GM21515 (cell line): Measurements from ENCODE around the gene ISCU.
"Not testable (repeated sequence)": the region's sequence is repeated elsewhere in the genome, so short reads cannot be mapped to it uniquely, and the experiment has no call there.

Experiments
- ATAC-seq: cut with Tn5 transposase; IDR thresholded peaks from one replicate; pipeline ENCODE4 v1.9.1; 2021; ENCODE audit not compliant: unreplicated experiment

ISCU gene

DNA sequence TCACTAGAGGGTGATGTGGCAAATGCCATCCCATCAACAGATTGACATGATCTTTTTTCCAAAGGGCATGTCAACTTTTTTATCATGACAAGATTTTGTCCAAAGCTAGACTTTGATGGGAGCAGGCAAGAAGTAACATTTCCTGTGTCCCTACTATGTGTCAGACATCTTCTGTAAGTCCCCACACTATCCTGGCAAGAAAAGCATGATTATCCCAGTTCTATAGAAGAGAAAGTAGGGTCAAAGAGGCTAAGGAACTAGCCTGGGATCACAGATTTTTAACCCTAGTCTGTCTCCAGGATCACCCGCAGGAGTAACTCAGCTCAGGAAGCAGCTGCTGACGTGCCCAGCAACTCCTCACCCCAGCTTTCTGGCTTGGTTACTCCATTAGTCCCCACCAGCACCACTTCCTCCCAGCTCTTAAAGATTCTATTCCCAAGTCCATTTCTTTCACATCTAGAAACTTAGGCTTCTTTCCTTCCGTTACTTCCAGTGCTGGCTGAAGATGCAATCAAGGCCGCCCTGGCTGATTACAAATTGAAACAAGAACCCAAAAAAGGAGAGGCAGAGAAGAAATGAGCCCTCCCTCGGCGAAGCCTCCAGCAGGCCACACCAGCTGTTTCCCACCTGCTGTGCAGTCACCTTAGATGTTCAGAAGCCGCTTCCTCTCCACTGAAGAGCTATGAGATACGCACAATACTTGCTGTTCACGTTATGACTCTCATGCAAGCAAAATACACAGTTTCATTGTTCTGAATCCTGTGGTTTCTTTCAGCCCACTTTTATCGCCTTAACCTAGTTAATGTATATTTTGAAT, 6.2 kb downstream of the ISCU start:
- ATAC-seq: peak; percentile 68

DNA sequence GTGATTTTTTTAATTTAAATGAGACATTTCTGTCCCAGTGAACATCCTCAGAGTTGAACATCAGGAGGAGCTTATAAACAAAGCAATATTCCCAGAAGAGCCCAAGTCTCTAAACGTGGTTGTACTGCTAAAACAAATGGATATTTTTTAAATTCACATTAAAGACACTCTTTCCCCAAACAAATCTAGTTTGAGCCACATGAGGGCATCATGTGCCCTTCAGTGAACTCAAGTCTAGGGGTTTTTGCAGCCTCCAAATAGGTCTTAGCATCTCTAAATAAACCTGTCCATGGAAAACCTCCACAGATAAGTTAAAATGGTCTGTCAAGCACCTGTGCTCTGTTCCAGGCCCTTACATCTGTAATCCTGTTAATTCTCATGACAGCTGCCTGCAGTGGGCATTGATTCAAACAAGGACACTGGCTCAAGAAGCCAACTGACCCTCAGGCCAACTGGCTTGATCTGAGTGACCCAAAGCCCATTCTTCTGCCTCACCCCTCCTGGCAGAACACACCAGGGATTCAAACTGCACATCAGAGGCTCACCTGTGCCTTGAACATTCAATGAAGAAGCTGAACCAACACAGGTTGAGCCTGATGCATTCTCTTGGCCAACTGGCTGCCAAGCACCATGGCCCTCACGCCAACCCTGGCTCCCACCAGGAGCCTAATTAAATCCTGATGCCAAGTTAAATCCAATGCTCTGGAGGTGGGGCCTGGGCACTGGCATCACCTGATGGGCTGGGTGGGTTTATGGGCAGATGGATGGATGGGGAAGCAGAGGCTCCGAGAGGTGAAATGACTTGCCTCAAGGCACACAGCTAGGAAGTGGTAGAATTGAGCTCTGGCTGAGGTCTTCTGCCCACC, 8.6 kb downstream of the ISCU start:
- ATAC-seq: no peak

DNA sequence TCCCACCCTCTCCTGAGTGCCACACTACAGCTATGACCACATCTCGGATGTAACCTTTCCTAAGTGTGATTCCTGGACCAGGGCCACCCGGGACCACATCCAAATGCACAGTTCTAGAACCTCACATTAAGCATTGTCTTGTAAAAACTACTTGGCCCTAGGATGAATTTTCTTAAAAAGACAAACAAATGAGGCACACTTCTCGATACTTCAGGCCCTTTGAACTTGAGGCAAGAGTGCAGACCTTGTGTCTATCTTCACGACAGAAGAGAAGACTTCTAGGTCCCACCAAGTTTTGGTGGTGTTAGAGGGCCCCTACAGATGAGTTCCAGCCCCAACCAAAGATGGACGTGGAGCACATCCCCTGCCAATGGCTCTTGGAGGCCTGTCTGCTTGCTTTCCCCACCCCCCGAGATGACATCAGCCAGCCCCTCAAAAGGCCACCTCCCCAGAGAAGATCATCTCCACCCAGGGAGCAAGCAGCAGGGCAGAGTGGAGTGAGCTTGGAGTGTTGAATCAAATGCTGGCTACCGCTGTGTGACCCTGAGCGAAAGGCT, 9.3 kb downstream of the ISCU start:
- no peak for ATAC-seq

DNA sequence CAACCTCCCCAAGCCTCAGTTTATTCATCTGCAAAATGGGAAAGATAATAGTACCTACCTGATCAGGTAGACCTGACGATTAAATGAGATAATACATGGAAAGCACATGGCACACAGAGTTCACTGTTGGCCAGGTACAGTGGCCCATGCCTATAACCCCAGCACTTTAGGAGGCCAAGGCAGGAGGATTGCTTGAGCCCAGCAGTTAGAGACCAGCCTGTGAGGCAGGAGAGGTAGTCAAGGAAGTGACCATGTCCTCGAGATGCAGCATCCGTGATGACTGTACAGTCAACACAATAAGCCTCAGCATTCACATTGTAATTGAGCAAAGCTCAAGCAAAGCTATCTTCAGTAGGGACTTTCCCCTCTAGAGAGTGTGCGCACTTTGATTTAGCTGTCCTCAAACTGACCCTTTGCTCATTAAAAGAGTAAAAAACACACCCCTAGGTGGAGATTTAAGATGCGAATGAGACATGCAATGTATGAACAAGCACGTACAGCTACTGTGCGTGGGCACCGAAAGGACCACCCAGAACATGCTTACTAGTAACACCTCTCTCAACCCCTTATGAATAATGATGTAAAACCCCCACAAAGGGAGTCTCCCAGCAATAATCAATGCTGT, 9.9 kb downstream of the ISCU start:
- no peak for ATAC-seq

DNA sequence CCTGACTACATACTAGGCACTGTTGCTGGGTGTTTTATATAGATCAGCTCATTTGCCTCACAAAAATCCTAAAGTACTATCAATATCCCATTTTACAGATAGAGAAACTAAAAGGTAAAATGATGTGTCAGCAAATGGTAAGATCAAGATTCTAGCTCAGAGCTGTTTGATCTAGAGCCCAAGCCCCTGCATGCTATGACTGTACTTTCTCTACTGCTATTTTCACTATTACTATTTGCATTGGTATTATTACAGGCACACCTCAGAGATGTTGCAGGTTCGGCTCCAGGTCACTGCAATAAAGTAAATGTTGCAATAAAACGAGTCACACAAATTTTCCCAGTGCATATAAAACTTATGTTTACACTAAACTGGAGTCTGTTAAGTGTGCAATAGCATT, 10.9 kb downstream of the ISCU start:
- no peak for ATAC-seq

DNA sequence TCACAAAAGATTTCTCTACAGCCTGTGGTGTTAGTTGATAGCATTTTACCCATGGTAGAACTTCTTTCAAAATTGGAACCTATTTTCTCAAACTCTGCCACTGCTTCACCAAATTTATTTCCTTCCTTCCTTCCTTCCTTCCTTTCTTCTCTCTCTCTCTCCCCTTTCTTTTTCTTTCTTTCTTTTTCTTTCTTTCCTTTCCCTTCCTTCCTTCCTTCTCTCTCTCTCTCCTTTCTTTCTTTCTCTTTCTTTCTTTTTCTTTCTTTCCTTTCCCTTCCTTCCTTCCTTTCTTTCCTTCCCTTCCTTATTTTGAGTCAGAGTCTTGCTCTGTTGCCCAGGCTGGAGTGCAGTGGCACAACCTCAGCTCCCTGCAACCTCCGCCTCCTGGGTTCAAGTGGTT, 11.9 kb downstream of the ISCU start:
- ATAC-seq: not testable (repeated sequence)

DNA sequence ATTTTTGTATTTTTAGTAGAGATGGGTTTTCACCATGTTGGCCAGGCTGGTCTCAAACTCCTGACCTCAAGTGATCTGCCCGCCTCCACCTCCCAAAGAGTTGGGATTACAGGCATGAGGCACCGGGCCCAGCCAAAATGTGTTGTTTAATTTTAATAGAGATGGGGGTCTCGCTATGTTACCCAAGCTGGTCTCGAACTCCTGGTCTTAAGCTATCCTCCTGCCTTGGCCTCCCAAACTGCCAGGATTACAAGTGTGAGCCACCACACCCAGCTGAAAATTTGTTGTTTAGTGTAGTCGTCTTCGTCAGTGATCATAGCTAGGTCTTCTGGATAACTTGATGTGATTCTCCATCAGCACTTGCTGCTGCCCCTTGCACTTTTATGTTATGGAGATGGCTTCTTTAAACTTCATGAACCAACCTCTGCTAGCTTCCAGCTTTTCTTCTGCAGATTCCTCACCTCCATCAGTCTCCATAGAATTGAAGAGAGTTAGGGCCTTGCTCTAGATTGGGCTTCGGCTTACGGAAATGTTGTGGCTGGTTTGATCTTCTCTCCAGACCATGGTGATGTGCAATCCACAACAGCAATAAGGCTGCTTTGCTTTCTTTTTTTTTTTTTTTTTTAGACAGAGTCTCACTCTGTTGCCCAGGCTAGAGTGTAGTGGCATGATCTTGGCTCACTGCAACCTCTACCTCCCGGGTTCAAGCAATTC, 13.0 kb downstream of the ISCU start:
- no peak for ATAC-seq

DNA sequence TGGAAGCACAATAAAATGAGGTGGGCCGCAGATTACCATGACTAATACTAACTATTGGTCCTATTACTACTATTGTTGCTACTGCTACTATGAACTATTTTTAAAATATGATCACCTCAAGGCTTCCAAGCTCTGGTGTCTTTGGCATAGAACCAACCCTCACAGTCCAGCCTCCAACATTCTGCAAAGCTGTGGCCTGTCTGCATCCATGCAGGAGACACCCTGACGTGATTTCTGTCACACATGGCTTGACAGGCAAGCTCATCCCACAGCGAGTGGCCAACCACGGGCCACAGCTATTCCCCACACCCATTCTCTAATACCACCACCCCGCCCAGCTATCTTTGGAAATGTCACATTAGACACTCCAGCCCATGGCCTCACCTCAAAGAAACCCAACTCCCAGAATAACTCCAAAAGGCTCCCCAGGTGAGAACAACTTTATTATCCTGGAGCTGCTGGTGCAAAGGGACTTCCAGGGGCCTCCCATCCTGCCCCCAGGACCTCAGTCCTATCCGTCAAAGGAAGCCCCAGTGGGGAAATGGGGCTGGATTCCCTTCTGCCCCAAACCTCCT, 14.4 kb downstream of the ISCU start:
- no peak for ATAC-seq

DNA sequence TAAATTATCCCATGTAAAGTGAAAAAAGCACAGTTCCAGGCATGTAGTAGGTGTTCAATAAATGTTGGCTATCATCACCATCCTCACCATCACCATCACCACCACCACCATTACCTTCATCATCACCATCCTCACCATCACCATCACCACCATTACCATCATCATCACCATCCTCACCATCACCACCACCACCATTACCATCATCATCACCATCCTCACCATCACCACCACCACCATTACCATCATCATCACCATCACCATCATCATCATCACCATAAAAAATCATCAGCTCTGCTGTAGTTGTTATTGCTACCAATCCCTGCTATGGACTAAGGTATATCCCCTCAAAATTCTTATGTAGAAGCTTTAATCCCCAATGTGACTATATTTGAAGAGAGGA, 15.1 kb downstream of the ISCU start:
- ATAC-seq: no peak

DNA sequence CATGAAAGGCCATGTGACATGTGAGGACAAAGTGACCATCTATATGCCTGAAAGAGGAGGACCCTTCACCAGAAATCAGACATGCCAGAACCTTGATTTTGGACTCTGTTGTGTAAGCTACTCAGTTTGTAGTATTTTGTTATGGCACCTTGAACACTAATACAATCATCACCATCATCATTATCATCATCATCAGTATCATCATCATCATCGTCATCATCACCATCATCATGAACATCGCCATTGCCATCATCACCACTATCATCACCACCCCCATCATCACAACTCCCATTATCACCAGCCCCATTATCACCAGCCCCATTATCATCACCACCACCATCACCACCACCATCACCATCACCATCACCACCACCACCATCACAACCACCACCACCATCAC, 15.9 kb downstream of the ISCU start:
- no peak for ATAC-seq

DNA sequence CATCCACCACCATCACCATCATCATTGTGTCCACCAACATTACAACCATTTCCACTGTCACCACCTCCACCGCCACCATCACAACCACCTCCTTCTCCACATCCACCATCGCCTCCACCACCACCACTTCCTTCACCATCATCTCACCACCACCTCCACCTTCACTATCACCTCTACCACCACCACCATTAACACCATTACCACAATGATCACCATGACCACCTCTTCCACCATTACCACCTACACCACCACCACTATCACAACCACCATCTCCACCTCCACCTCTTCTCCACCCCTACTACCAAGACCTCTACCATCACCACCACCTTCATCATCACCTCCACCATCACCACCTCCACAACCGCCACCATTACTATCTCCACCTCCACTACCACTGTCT, 16.4 kb downstream of the ISCU start:
- ATAC-seq: no peak

DNA sequence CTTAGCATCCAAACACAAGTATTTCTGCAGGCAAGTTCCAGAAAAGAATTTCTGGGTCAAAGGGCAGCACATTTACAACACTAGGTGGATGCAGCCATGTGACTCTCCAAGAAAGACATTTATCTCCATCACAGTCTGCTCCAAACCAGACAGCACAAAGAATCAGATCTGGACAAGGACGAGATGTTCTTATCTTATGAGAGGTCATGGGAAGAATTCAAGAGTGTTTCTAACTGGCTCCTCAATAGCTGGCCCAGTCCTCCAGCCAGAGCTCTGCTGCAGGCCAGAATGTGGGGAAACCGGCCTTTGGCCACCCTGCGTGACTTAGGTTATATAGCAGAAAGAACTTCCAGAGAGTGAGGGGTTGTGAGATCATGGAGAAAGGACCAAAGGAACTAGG, 18.1 kb downstream of the ISCU start:
- no peak for ATAC-seq

DNA sequence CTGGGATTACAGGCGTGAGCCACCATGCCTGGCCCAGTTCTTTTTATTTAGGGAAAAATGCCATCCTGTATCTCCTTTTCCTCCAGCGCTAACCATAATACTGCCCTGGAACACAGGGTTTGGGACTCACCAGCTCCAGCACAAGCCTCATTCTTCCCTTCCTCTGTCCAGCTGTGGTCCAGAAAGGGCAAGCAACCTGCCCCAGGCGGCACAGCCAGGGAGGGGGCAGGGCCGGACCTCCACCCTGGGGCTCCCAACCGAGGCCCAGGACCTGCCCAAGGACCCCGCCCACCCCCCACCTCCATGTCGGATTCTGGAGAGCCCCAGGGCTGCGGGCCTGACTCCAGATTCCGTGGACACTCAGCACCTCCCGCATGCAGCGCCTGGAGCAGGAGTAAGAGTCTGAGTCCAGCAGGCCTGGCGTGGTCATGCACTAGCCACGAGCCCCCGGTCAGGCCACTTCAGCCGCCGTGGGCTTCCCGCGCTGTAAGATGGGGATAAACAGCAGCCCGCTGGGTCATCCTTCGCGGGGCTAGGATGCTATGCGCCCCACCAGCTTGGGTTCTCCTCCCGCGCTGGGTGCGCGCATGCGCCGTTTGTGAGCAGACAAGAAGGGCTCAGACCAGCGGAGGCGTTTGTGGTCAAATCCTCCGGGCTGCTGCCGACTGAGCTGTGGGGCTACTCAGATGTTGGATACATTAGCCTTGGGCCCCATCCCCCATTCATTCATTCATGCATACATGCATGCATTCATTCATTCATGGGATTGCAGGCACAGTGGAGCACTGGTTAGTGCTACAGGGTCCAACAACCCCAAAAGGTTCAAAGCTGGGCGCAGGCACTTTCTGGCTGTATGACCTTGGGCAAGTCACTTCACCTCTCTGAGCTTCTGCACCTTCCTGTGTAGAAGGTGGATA, 19.2 kb downstream of the ISCU start:
- no peak for ATAC-seq

DNA sequence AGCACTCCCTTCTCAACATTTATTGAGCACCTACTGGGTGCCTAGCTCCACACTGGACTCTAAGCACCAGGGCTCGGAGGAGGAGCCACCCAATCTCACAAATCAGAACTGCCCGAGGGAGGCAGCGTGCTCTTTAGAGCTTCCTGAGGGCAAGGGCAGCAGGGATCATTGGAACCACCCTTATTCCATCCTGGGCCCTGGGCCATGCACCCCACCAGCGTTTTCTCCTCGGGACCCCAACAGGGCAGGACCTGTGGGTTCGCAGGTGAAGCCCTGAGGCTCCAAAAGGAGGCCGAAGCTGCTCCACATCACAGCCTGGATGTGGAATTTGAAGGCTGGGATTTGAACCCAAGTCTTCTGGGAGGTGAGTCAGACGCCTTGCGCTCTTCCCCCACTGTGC, 20.1 kb downstream of the ISCU start:
- ATAC-seq: no peak

DNA sequence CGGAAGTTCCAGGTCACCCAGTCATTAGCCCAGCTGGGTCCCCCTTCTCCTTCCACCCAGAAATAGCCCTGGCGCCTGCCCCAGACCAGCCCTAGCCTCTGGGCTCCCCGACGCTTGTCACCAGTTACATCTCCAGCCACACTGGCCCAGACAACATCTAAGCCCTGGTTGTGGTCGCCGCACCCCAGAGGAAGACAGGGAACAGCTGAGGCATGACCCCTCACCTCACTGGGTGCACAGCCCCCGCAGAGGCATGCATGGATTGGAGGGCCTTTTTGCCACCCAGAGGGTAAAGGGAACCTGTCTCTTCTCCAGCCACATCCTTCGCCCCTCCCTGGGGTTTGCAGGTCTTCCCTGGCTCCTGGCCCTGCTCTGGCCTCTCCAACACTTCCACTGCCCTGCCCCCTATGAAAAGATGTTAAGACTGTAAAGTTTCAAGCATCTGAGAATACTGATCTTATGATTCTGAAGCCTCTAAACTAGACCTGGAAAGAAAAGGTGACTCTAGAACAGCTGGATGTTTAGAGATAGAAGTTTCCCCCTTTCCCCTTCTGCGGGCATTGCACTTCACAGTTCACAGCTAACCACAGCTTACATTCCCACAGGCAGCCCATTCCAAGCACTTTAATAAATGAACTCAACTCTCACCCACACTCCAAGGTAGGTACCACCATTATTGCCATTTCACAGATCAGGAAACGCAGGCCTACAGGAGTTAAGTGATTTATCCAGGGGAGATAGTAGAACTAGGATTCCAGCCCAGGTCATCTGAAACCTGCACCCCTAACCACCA, 20.8 kb downstream of the ISCU start:
- no peak for ATAC-seq

DNA sequence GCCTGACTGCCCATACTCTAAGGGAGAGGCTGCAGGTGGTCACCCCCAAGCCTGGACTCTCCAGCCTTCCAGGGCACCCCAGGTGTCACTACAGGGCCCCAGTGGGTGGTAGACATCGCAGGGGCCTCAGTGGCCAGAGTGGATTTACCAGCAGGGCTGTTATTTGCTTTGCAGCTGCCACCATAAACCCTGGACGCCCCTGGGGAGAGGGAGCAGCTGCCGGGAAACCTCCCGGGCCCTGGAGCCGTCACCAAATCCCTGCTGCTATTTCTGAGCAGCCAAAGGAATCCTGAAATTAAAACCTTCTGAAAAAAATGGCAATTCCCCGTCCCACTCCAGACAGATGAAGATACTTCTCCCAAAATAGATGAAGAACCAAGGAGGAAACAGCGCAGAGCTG, 21.6 kb downstream of the ISCU start:
- no peak for ATAC-seq

DNA sequence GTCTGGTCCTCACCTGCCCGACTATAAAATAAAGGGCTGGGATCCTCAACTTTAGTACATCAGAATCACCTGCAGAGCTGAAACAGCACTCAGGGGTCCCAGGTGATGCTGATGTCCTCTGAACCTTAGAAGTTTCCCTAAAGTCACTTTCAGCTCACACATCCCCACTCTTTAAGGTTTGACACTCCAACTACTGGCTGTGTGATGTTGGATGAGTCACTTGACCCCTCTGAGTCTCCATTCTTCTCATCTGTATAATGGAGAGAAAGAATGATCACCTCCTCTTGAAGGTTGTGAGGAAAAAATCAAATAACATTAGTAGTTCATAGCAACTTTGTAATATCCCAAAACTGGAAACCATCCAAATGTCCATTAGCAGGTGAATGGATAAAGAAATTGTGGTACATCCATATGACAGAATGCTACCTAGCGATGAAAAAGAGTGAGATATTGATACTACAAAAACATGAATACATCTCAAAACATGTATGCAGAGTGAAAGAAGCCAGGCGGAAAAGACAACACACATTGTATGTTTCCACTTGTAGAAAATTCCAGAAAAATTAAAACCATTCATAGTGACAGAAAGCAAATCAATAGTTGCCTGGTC, 22.2 kb downstream of the ISCU start:
- no peak for ATAC-seq

DNA sequence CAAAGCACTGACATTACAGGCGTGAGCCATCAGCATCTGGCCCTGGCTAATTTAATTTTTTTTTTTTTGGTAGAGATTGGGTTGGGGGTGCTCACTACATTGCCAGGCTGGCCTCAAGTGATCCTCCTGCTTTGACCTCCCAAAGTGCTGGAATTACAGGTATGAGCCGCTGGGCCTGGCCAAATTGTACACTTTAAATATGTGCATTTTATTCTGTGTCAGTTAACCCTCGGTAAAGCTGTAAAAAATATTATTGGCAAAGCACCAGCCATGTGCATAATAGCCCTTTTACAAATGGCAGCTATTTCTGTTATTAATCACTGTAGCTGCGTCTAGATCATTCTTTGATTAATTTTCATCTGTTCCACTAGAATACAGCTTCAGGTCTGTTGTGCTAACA, 23.5 kb downstream of the ISCU start:
- ATAC-seq: no peak
